Renal cortical epithelial cell (primary cell): ENCODE measurements around the gene GNB5. TPM values are rescaled to one million over a fixed set of nuclear protein-coding genes. Genes with fewer than 3 reads are reported as not detected.

Experiments used
- DNase-seq: peaks from one replicate; pipeline ENCODE4 v3.0.0-alpha.2; 2011; ENCODE audit warnings: low read depth
- total RNA-seq: library from RNA; depleted of rRNA; stranded (reverse); fragments of >200 nt; gene quantifications from 2 replicates; pipeline ENCODE4 v1.2.3, GENCODE V29; 2014

Gene GNB5
- total RNA-seq, 1 donor from 2014 or later = 42.7 TPM

- DNase-seq = peak; percentile 27
Measured at GRCh38 chr15:52144656-52145178, 46.5 kb downstream of the GNB5 start.

GRCh38 chr15:52143873-52144272 is 47.3 kb downstream of the GNB5 start:
- DNase-seq = peak; percentile 62

GRCh38 chr15:52140646-52141045 is 50.5 kb downstream of the GNB5 start:
- DNase-seq = no peak

GRCh38 chr15:52139599-52140462 is 51.4 kb downstream of the GNB5 start:
- DNase-seq = peak; percentile 34

- DNase-seq = no peak
Measured at GRCh38 chr15:52137432-52138357, 53.5 kb downstream of the GNB5 start.

- DNase-seq = no peak
Measured at GRCh38 chr15:52136442-52136980, 54.7 kb downstream of the GNB5 start.

- no peak for DNase-seq
Measured at GRCh38 chr15:52134502-52135144, 56.6 kb downstream of the GNB5 start.

GRCh38 chr15:52133510-52134220 is 57.5 kb downstream of the GNB5 start:
- no peak for DNase-seq

- no peak for DNase-seq
Measured at GRCh38 chr15:52132066-52132465, 59.1 kb downstream of the GNB5 start.

- DNase-seq = no peak
Measured at GRCh38 chr15:52128568-52128967, 62.6 kb downstream of the GNB5 start.

- DNase-seq = peak; percentile 51
Measured at GRCh38 chr15:52124270-52124880, 66.8 kb downstream of the GNB5 start.

- no peak for DNase-seq
Measured at GRCh38 chr15:52121896-52122295, 69.3 kb downstream of the GNB5 start.

- DNase-seq = no peak
Measured at GRCh38 chr15:52121006-52121405, 70.2 kb downstream of the GNB5 start.

- DNase-seq = no peak
Measured at GRCh38 chr15:52120488-52120887, 70.7 kb downstream of the GNB5 start.

- DNase-seq = no peak
Measured at GRCh38 chr15:52118969-52119749, 72.0 kb downstream of the GNB5 start.

- peak; percentile 45 for DNase-seq
Measured at GRCh38 chr15:52117549-52117948, 73.6 kb downstream of the GNB5 start.

GRCh38 chr15:52115598-52116427 is 75.4 kb downstream of the GNB5 start:
- DNase-seq = peak; percentile 73

- no peak for DNase-seq
Measured at GRCh38 chr15:52114261-52115055, 76.7 kb downstream of the GNB5 start.
